GM19452 (cell line): Measurements from ENCODE around the gene ATF7IP.
"Not testable (repeated sequence)": the region's sequence is repeated elsewhere in the genome, so short reads cannot be mapped to it uniquely, and the experiment has no call there.

Experiments used
- ATAC-seq: cut with Tn5 transposase; IDR thresholded peaks from one replicate; pipeline ENCODE4 v1.9.1; 2021; ENCODE audit not compliant: unreplicated experiment

Gene ATF7IP, protein sequence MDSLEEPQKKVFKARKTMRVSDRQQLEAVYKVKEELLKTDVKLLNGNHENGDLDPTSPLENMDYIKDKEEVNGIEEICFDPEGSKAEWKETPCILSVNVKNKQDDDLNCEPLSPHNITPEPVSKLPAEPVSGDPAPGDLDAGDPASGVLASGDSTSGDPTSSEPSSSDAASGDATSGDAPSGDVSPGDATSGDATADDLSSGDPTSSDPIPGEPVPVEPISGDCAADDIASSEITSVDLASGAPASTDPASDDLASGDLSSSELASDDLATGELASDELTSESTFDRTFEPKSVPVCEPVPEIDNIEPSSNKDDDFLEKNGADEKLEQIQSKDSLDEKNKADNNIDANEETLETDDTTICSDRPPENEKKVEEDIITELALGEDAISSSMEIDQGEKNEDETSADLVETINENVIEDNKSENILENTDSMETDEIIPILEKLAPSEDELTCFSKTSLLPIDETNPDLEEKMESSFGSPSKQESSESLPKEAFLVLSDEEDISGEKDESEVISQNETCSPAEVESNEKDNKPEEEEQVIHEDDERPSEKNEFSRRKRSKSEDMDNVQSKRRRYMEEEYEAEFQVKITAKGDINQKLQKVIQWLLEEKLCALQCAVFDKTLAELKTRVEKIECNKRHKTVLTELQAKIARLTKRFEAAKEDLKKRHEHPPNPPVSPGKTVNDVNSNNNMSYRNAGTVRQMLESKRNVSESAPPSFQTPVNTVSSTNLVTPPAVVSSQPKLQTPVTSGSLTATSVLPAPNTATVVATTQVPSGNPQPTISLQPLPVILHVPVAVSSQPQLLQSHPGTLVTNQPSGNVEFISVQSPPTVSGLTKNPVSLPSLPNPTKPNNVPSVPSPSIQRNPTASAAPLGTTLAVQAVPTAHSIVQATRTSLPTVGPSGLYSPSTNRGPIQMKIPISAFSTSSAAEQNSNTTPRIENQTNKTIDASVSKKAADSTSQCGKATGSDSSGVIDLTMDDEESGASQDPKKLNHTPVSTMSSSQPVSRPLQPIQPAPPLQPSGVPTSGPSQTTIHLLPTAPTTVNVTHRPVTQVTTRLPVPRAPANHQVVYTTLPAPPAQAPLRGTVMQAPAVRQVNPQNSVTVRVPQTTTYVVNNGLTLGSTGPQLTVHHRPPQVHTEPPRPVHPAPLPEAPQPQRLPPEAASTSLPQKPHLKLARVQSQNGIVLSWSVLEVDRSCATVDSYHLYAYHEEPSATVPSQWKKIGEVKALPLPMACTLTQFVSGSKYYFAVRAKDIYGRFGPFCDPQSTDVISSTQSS

GRCh38 chr12:14365294-14366208 lies at the start of gene ATF7IP:
Gene ATF7IP (plus strand): TSS chr12:14365682. CDS start chr12:14423916, 58,234 bp downstream.
- peak; percentile 61 for ATAC-seq

DNA sequence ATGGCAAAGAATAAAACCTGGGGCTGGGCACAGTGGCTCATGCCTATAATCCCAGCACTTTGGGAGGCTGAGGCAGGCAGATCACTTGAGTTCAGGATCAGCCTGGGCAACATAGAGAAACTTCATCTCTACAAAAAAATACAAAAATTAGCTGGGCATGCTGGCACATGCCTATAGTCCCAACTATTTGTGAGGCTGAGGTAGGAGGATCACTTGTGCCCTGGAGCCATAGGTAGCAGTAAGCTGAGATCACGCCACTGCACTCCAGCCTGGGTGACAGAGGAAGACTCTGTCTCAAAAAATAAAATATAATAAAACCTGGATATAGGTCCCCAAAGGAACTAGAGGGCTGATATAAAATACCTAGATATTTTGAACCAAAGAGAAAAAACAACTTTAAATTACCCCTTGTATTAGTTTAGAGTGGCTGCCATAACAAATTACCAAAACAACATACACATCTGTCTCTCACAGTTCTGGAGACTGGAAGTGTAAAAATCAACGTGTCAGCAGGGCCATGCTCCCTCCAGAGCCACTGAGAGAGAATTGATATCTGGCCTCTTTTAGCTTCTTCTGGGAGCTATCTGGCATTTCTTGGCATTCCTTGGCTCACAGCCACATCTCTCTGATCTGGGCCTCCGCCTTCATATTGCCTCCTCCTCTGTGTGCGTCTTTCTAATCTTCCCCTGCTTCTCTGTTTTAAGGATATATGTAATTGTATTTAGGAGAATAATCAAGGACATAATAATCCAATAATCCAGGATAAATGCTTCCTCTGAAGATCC lies 47.9 kb upstream of the ATF7IP start:
- no peak for ATAC-seq

DNA sequence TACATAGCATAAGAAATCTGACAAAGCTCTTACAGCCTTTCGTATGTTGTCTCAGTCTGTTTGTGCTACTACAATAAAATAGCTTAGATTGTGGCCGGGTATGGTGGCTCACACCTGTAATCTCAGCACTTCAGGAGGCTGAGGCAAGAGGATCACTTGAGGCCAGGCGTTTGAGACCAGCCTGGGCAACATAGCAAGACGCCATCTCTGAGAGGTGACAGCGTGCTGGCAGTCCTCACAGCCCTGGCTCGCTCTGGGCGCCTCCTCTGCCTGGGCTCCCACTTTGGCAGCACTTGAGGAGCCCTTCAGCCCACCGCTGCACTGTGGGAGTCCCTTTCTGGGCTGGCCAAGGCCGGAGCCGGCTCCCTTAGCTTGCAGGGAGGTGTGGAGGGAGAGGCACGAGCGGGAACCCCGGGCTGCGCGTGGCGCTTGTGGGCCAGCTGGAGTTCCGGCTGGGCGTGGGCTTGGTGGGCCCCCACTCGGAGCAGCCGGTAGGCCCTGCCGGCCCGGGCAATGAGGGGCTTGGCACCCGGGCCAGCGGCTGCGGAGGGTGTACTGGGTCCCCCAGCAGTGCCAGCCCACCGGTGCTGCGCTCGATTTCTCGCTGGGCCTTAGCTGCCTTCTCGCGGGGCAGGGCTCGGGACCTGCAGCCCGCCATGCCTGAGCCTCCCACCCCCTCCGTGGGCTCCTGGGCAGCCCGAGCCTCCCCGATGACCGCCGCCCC lies 45.6 kb upstream of the ATF7IP start:
- not testable (repeated sequence) for ATAC-seq

DNA sequence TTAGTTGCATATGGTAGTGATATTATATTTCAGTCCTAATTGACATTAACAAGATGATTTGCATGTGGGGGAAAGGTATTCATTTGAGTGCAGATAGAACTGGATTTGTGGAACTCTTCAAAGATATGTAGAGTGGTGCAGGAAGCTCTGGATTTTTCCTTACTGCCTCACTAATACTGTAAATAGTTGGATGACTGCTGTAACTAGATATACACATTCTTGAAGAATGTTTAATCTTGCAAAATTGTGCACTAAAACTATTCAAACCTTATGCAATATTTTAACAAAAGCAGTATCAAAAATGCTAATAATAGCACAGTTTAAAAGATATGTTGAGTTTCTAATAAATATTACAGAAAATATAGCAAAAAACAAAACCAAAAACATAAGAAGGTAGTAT lies 43.1 kb upstream of the ATF7IP start:
- no peak for ATAC-seq

DNA sequence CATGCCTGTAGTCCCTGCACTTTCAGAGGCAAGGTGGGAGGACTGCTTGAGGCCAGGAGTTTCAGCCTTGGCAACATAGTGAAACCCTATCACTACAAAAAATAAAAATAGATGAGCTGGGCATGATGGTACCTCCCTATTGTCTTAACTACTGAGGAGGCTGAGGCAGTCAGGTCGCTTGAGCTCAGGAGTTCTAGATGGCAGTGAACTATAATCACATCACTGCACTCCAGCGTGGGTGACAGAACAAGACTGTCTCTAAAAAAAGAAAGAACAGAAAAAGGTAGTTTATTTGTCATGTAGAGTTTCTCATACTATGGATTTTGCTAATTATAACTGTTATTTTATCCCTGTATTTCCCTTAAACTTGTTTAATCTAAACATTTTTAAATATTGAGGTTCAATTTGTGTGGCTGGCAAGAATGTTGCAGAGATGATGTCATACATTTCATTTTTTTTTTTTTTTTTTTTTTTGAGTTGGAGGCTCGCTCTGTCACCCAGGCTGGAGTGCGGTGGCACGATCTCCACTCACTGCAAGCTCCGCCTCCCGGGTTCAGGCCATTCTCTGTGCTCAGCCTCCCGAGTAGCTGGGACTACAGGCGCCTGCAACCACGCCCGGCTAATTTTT lies 39.7 kb upstream of the ATF7IP start:
- no peak for ATAC-seq

GRCh38 chr12:14326699-14327098 lies 38.8 kb upstream of the ATF7IP start:
- no peak for ATAC-seq

- ATAC-seq: no peak
Observed at GRCh38 chr12:14327711-14328110, 37.8 kb upstream of the ATF7IP start.

DNA sequence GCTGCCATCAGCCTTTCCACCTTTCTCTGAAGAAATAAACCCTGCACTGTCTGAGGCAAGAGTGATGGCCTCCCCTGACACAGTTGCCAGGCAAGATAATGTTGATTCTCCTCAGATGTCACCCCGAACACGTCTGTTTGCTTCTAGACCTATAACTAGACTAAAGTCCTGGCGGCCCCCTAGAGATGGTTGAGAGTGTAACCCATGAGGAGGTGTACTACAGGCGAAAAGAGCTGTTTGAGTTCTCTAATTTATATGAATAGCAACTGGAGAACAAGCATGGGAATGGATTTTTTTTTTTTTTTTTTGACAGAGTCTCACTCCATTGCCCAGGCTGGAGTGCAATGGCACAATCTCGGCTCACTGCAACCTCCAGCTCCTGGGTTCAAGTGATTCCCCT lies 33.0 kb upstream of the ATF7IP start:
- ATAC-seq: no peak

DNA sequence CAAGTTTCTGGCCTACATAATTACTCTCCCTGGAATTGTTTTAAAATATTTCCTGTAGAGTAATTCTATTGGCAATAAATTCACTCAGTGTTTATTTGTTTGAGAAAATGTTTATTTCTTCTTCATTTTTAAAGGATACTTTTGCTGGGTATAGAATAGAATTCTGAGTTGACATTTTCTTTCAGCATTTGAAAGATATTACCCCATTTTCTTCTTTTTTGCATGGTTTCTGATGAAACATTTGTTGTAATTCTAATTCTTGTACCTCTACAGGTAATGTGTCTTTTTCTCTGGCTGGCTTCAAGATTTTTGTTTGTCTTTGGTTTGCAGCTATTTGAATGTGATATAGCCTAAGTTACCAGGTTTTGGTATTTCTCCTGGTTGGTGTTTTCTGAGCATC lies 25.1 kb upstream of the ATF7IP start:
- ATAC-seq: no peak

DNA sequence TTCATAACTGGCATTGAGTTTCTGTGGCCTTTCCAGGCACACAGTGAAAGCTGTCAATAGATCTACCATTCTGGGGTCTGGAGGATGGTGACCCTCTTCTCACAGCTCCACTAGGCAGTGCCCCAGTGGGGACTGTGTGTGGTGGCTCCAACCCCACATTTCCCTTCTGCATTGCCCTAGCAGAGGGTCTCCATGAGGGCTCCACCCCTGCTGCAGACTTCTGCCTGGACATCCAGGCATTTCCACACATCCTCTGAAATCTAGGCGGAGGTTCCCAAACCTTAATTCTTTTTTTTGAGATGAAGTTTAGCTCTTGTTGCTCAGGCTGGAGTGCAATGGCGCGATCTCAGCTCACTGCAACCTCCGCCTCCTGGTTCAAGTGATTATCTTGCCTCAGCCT lies 14.0 kb upstream of the ATF7IP start:
- not testable (repeated sequence) for ATAC-seq

DNA sequence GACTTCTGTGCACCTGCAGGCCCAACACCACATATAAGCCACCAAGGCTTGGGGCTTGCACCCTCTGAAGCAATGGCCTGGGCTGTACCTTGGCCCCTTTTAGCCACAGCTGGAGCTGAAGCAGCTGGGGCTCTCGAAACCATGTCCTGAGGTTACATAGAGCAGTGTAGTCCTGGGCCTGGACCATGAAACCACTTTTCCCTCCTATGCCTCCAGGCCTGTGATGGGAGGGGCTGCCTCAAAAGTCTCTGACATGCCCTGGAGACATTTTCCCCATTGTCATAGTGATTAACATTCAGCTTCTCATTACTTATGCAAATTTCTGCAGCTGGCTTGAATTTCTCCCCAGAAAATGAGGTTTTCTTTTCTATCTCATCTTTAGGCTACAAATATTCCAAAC lies 13.4 kb upstream of the ATF7IP start:
- ATAC-seq: not testable (repeated sequence)

- not testable (repeated sequence) for ATAC-seq
Observed at GRCh38 chr12:14354665-14355064, 10.8 kb upstream of the ATF7IP start.

DNA sequence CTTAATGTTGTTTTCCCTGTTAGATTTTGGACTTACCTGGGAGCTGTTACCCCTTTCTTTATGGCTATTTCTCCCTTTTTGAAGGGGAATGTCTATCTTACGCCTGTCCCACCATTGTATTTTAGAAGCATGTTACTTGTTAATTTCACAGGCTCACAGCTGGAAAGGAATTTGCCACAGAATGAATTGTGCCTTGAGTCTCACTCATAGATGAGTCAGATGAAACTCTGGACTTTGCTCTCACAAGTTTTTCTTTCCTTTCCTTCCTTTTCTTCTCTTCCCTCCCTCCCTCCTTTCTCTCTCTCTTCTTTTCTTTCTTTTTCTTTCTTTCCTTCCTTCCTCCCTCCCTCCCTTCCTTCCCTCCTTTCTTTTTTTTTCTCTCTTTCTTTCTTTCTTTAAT lies 9.3 kb upstream of the ATF7IP start:
- no peak for ATAC-seq

GRCh38 chr12:14357486-14357885 lies 8.0 kb upstream of the ATF7IP start:
- ATAC-seq: no peak

- no peak for ATAC-seq
Observed at GRCh38 chr12:14362352-14362751, 3.1 kb upstream of the ATF7IP start.

- no peak for ATAC-seq
Observed at GRCh38 chr12:14364583-14365271, 755 bp upstream of the ATF7IP start.

DNA sequence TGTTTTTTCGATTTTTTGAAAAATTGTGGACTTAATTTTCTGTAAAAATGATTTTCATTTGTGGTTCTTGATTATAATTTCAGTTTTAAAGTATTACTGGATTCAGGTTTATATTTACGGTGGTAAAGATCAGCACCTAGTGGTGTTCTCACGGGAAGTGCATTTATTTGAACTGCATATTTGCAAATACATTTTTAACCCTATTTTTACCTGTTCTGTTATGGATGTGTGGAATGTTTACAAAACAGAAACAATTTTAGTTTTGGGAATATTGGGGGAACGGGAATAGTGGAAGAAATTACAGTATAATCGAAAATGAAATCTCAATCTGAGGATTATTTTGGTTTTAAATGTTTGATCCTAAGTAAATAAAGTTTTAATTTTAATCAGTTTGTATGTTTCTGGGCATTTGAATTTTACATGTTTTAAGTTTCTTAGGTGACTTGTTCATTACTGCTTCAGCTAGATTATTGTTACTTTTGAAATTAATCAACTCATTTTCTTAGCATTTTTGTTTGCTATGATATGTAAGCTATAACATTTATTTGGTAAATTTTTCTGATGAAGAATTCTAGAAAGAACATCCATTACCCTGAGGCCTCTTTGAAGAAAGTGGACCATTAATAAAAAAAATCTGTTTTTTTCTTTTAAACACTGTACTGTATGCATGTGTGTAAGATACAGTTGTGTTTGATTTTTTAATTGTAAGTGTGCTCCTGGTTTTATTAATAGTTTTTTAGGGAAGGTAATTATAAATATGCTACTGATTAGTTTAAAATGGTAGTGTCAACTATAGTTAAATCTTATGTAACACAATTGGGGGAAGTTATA lies 942 bp downstream of the ATF7IP start:
- ATAC-seq: no peak
